Superior temporal gyrus (tissue), 1 donor: Measurements from ENCODE around the gene SOX9.
A peak's percentile ranks its signal among the peaks of the same experiment; 100 is the strongest.
"Not testable (repeated sequence)": the region's sequence is repeated elsewhere in the genome, so short reads cannot be mapped to it uniquely, and the experiment has no call there.

Source experiments
- DNase-seq: peaks from one replicate; pipeline ENCODE4 v3.0.0-alpha.2; 2016; ENCODE audit errors: extremely low spot score

SOX9 gene

GRCh38 chr17:72126575-72127486 lies 6.0 kb downstream of the SOX9 start:
- peak; percentile 30 for DNase-seq

- no peak for DNase-seq
Observed at GRCh38 chr17:72128039-72128438, 7.2 kb downstream of the SOX9 start.

- peak; percentile 52 for DNase-seq
Observed at GRCh38 chr17:72134608-72135394, 14.0 kb downstream of the SOX9 start.

GRCh38 chr17:72135546-72136325 lies 14.9 kb downstream of the SOX9 start:
- DNase-seq = no peak

- no peak for DNase-seq
Observed at GRCh38 chr17:72136692-72137091, 15.9 kb downstream of the SOX9 start.

- no peak for DNase-seq
Observed at GRCh38 chr17:72137161-72137560, 16.3 kb downstream of the SOX9 start.

- DNase-seq = no peak
Observed at GRCh38 chr17:72139212-72139611, 18.4 kb downstream of the SOX9 start.

GRCh38 chr17:72141336-72141735 lies 20.5 kb downstream of the SOX9 start:
- no peak for DNase-seq

GRCh38 chr17:72142097-72142496 lies 21.3 kb downstream of the SOX9 start:
- DNase-seq = not testable (repeated sequence)

- DNase-seq = no peak
Observed at GRCh38 chr17:72142614-72143013, 21.8 kb downstream of the SOX9 start.

- no peak for DNase-seq
Observed at GRCh38 chr17:72143245-72143644, 22.4 kb downstream of the SOX9 start.

GRCh38 chr17:72144101-72144500 lies 23.3 kb downstream of the SOX9 start:
- no peak for DNase-seq

GRCh38 chr17:72145562-72145961 lies 24.7 kb downstream of the SOX9 start:
- no peak for DNase-seq

- no peak for DNase-seq
Observed at GRCh38 chr17:72145962-72146361, 25.1 kb downstream of the SOX9 start.

- no peak for DNase-seq
Observed at GRCh38 chr17:72146371-72146770, 25.6 kb downstream of the SOX9 start.

GRCh38 chr17:72150632-72151460 lies 30.0 kb downstream of the SOX9 start:
- DNase-seq = peak; percentile 86

GRCh38 chr17:72151565-72152386 lies 31.0 kb downstream of the SOX9 start:
- peak; percentile 86 for DNase-seq

GRCh38 chr17:72152387-72152929 lies 31.6 kb downstream of the SOX9 start:
- DNase-seq = peak; percentile 29

GRCh38 chr17:72158895-72159885 lies 38.4 kb downstream of the SOX9 start:
- no peak for DNase-seq
